Measurements from ENCODE around the gene BMAL1.
A peak's percentile ranks its signal among the peaks of the same experiment; 100 is the strongest.
"Not testable (repeated sequence)": the region's sequence is repeated elsewhere in the genome, so short reads cannot be mapped to it uniquely, and the experiment has no call there.

BMAL1 gene

GRCh38 chr11:13249177-13249576 is 28.4 kb upstream of the BMAL1 start:
- no peaks in the 10 kb centered on the region for H3K36me3 ChIP-seq (ENCODE audit: control insufficient read depth, insufficient read depth, low read length, severe bottlenecking)
- no peak overlapping the region for H3K9ac ChIP-seq (ENCODE audit: low read length)
- H3K27me3 ChIP-seq (replicated peaks; ENCODE audit: control insufficient read depth, insufficient read depth, low read length): no peaks in the 10 kb centered on the region
- peaks cover 5% of the 10 kb centered on the region for H3K4me1 ChIP-seq (ENCODE audit: control insufficient read depth, insufficient read depth, low read length)
- H3K9me3 ChIP-seq (ENCODE audit: control insufficient read depth, low read length): no peaks in the 10 kb centered on the region
- no peak for DNase-seq (ENCODE audit: low read depth)
- H3K4me3 ChIP-seq (ENCODE audit: low read length): no peak overlapping the region

GRCh38 chr11:13249992-13250391 is 27.6 kb upstream of the BMAL1 start:
- DNase-seq (ENCODE audit: low read depth): peak; percentile 29

GRCh38 chr11:13251966-13252365 is 25.6 kb upstream of the BMAL1 start:
- no peak for DNase-seq (ENCODE audit: low read depth)
- Histone ChIP-seq H3K4me1 (ENCODE audit: control insufficient read depth, insufficient read depth, low read length) (peaks cover 5% of the 10 kb centered on the region), H3K27me3 (replicated peaks; ENCODE audit: control insufficient read depth, insufficient read depth, low read length) (no peaks in the 10 kb centered on the region), H3K9me3 (ENCODE audit: control insufficient read depth, low read length) (no peaks in the 10 kb centered on the region), H3K4me3 (ENCODE audit: low read length) (no peak overlapping the region), H3K36me3 (ENCODE audit: control insufficient read depth, insufficient read depth, low read length, severe bottlenecking) (no peaks in the 10 kb centered on the region), H3K9ac (ENCODE audit: low read length) (no peak overlapping the region)

More at GRCh38 chr11:13249992-13250391, 27.6 kb upstream of the BMAL1 start:
- no peaks in the 10 kb centered on the region for H3K36me3 ChIP-seq (ENCODE audit: control insufficient read depth, insufficient read depth, low read length, severe bottlenecking)
- H3K4me1 ChIP-seq (ENCODE audit: control insufficient read depth, insufficient read depth, low read length): peaks cover 5% of the 10 kb centered on the region
- no peak overlapping the region for H3K9ac ChIP-seq (ENCODE audit: low read length)
- H3K27me3 ChIP-seq (replicated peaks; ENCODE audit: control insufficient read depth, insufficient read depth, low read length): no peaks in the 10 kb centered on the region
- no peak overlapping the region for H3K4me3 ChIP-seq (ENCODE audit: low read length)
- no peaks in the 10 kb centered on the region for H3K9me3 ChIP-seq (ENCODE audit: control insufficient read depth, low read length)

- Histone ChIP-seq H3K9ac (ENCODE audit: low read length) (no peak overlapping the region), H3K4me3 (ENCODE audit: low read length) (no peak overlapping the region), H3K4me1 (ENCODE audit: control insufficient read depth, insufficient read depth, low read length) (peaks cover 5% of the 10 kb centered on the region), H3K27me3 (replicated peaks; ENCODE audit: control insufficient read depth, insufficient read depth, low read length) (no peaks in the 10 kb centered on the region), H3K9me3 (ENCODE audit: control insufficient read depth, low read length) (no peaks in the 10 kb centered on the region), H3K36me3 (ENCODE audit: control insufficient read depth, insufficient read depth, low read length, severe bottlenecking) (no peaks in the 10 kb centered on the region)
- no peak for DNase-seq (ENCODE audit: low read depth)
Observed at GRCh38 chr11:13252438-13252837, 25.2 kb upstream of the BMAL1 start.

- no peak for DNase-seq (ENCODE audit: low read depth)
- peaks cover 20% of the 10 kb centered on the region for H3K4me1 ChIP-seq (ENCODE audit: control insufficient read depth, insufficient read depth, low read length)
- no peaks in the 10 kb centered on the region for H3K9me3 ChIP-seq (ENCODE audit: control insufficient read depth, low read length)
- no peaks in the 10 kb centered on the region for H3K27me3 ChIP-seq (replicated peaks; ENCODE audit: control insufficient read depth, insufficient read depth, low read length)
- no peak overlapping the region for H3K9ac ChIP-seq (ENCODE audit: low read length)
- H3K4me3 ChIP-seq (ENCODE audit: low read length): no peak overlapping the region
- no peaks in the 10 kb centered on the region for H3K36me3 ChIP-seq (ENCODE audit: control insufficient read depth, insufficient read depth, low read length, severe bottlenecking)
Observed at GRCh38 chr11:13256216-13256615, 21.4 kb upstream of the BMAL1 start.

- H3K4me1 ChIP-seq (ENCODE audit: control insufficient read depth, insufficient read depth, low read length): peaks cover 36% of the 10 kb centered on the region
- not testable (repeated sequence) for H3K9ac ChIP-seq (ENCODE audit: low read length); H3K4me3 ChIP-seq (ENCODE audit: low read length); H3K27me3 ChIP-seq (replicated peaks; ENCODE audit: control insufficient read depth, insufficient read depth, low read length); H3K36me3 ChIP-seq (ENCODE audit: control insufficient read depth, insufficient read depth, low read length, severe bottlenecking); DNase-seq (ENCODE audit: low read depth); H3K9me3 ChIP-seq (ENCODE audit: control insufficient read depth, low read length)
Observed at GRCh38 chr11:13258061-13258460, 19.5 kb upstream of the BMAL1 start.

GRCh38 chr11:13258855-13259254 is 18.7 kb upstream of the BMAL1 start:
- H3K9ac ChIP-seq (ENCODE audit: low read length): no peak overlapping the region
- H3K4me1 ChIP-seq (ENCODE audit: control insufficient read depth, insufficient read depth, low read length): peaks cover 33% of the 10 kb centered on the region
- H3K9me3 ChIP-seq (ENCODE audit: control insufficient read depth, low read length): no peaks in the 10 kb centered on the region
- no peak for DNase-seq (ENCODE audit: low read depth)
- no peaks in the 10 kb centered on the region for H3K27me3 ChIP-seq (replicated peaks; ENCODE audit: control insufficient read depth, insufficient read depth, low read length)
- no peak overlapping the region for H3K4me3 ChIP-seq (ENCODE audit: low read length)
- H3K36me3 ChIP-seq (ENCODE audit: control insufficient read depth, insufficient read depth, low read length, severe bottlenecking): no peaks in the 10 kb centered on the region

GRCh38 chr11:13259374-13259773 is 18.2 kb upstream of the BMAL1 start:
- no peaks in the 10 kb centered on the region for H3K36me3 ChIP-seq (ENCODE audit: control insufficient read depth, insufficient read depth, low read length, severe bottlenecking)
- no peak for DNase-seq (ENCODE audit: low read depth)
- H3K4me1 ChIP-seq (ENCODE audit: control insufficient read depth, insufficient read depth, low read length): peaks cover 33% of the 10 kb centered on the region
- no peak overlapping the region for H3K4me3 ChIP-seq (ENCODE audit: low read length)
- H3K9me3 ChIP-seq (ENCODE audit: control insufficient read depth, low read length): no peaks in the 10 kb centered on the region
- H3K9ac ChIP-seq (ENCODE audit: low read length): no peak overlapping the region
- no peaks in the 10 kb centered on the region for H3K27me3 ChIP-seq (replicated peaks; ENCODE audit: control insufficient read depth, insufficient read depth, low read length)

GRCh38 chr11:13260201-13260962 is 17.2 kb upstream of the BMAL1 start:
- peaks cover 33% of the 10 kb centered on the region for H3K4me1 ChIP-seq (ENCODE audit: control insufficient read depth, insufficient read depth, low read length)
- H3K36me3 ChIP-seq (ENCODE audit: control insufficient read depth, insufficient read depth, low read length, severe bottlenecking): no peaks in the 10 kb centered on the region
- H3K4me3 ChIP-seq (ENCODE audit: low read length): peak overlapping the region; percentile 65
- no peaks in the 10 kb centered on the region for H3K9me3 ChIP-seq (ENCODE audit: control insufficient read depth, low read length)
- no peak for DNase-seq (ENCODE audit: low read depth)
- peak overlapping the region; percentile 80 for H3K9ac ChIP-seq (ENCODE audit: low read length)
- H3K27me3 ChIP-seq (replicated peaks; ENCODE audit: control insufficient read depth, insufficient read depth, low read length): no peaks in the 10 kb centered on the region

GRCh38 chr11:13260963-13261588 is 16.5 kb upstream of the BMAL1 start:
- Histone ChIP-seq H3K9ac (ENCODE audit: low read length) (peak overlapping the region; percentile 80), H3K4me1 (ENCODE audit: control insufficient read depth, insufficient read depth, low read length) (peaks cover 33% of the 10 kb centered on the region), H3K36me3 (ENCODE audit: control insufficient read depth, insufficient read depth, low read length, severe bottlenecking) (no peaks in the 10 kb centered on the region), H3K4me3 (ENCODE audit: low read length) (peak overlapping the region; percentile 65), H3K9me3 (ENCODE audit: control insufficient read depth, low read length) (no peaks in the 10 kb centered on the region), H3K27me3 (replicated peaks; ENCODE audit: control insufficient read depth, insufficient read depth, low read length) (no peaks in the 10 kb centered on the region)
- DNase-seq (ENCODE audit: low read depth): no peak

GRCh38 chr11:13261591-13262061 is 16.0 kb upstream of the BMAL1 start:
- Histone ChIP-seq H3K9me3 (ENCODE audit: control insufficient read depth, low read length) (no peaks in the 10 kb centered on the region), H3K36me3 (ENCODE audit: control insufficient read depth, insufficient read depth, low read length, severe bottlenecking) (no peaks in the 10 kb centered on the region), H3K4me3 (ENCODE audit: low read length) (peak overlapping the region; percentile 65), H3K27me3 (replicated peaks; ENCODE audit: control insufficient read depth, insufficient read depth, low read length) (no peaks in the 10 kb centered on the region), H3K4me1 (ENCODE audit: control insufficient read depth, insufficient read depth, low read length) (peaks cover 33% of the 10 kb centered on the region), H3K9ac (ENCODE audit: low read length) (peak overlapping the region; percentile 80)
- peak; percentile 87 for DNase-seq (ENCODE audit: low read depth)
